ENCODE data around the gene DMRT2.

DMRT2 gene

GRCh38 chr9:1050125-1050895 lies at the start of gene DMRT2:
DMRT2 (plus strand) TSS chr9:1050357; CDS start chr9:1051614, 1,257 bp downstream.
- DNase-seq (ENCODE audit: low read depth, low spot score): peak; percentile 91

- no peak for DNase-seq (ENCODE audit: low read depth, low spot score)
These were observed 48.3 kb upstream of the DMRT2 start for GRCh38 chr9:1001838-1002237.

GRCh38 chr9:1002678-1003077 lies 47.5 kb upstream of the DMRT2 start:
- no peak for DNase-seq (ENCODE audit: low read depth, low spot score)

- DNase-seq (ENCODE audit: low read depth, low spot score): peak; percentile 71
These were observed 45.0 kb upstream of the DMRT2 start for GRCh38 chr9:1005043-1005667.

- DNase-seq (ENCODE audit: low read depth, low spot score): no peak
These were observed 42.8 kb upstream of the DMRT2 start for GRCh38 chr9:1007312-1007711.

GRCh38 chr9:1008216-1008615 lies 41.9 kb upstream of the DMRT2 start:
- DNase-seq (ENCODE audit: low read depth, low spot score): no peak

- DNase-seq (ENCODE audit: low read depth, low spot score): no peak
These were observed 41.0 kb upstream of the DMRT2 start for GRCh38 chr9:1009101-1009707.

GRCh38 chr9:1013021-1013420 lies 37.1 kb upstream of the DMRT2 start:
- no peak for DNase-seq (ENCODE audit: low read depth, low spot score)

- DNase-seq (ENCODE audit: low read depth, low spot score): no peak
These were observed 35.9 kb upstream of the DMRT2 start for GRCh38 chr9:1014225-1014624.

- DNase-seq (ENCODE audit: low read depth, low spot score): no peak
These were observed 35.5 kb upstream of the DMRT2 start for GRCh38 chr9:1014640-1015039.

GRCh38 chr9:1018121-1018520 lies 32.0 kb upstream of the DMRT2 start:
- DNase-seq (ENCODE audit: low read depth, low spot score): no peak

- DNase-seq (ENCODE audit: low read depth, low spot score): no peak
These were observed 26.0 kb upstream of the DMRT2 start for GRCh38 chr9:1024112-1024511.

GRCh38 chr9:1025131-1025530 lies 25.0 kb upstream of the DMRT2 start:
- DNase-seq (ENCODE audit: low read depth, low spot score): no peak

GRCh38 chr9:1026219-1026618 lies 23.9 kb upstream of the DMRT2 start:
- no peak for DNase-seq (ENCODE audit: low read depth, low spot score)

GRCh38 chr9:1028501-1029190 lies 21.5 kb upstream of the DMRT2 start:
- DNase-seq (ENCODE audit: low read depth, low spot score): no peak

GRCh38 chr9:1031951-1032601 lies 18.1 kb upstream of the DMRT2 start:
- no peak for DNase-seq (ENCODE audit: low read depth, low spot score)

GRCh38 chr9:1034271-1034670 lies 15.9 kb upstream of the DMRT2 start:
- DNase-seq (ENCODE audit: low read depth, low spot score): no peak

- DNase-seq (ENCODE audit: low read depth, low spot score): no peak
These were observed 10.6 kb upstream of the DMRT2 start for GRCh38 chr9:1039589-1039988.

GRCh38 chr9:1042466-1042865 lies 7.7 kb upstream of the DMRT2 start:
- no peak for DNase-seq (ENCODE audit: low read depth, low spot score)

GRCh38 chr9:1044643-1045042 lies 5.5 kb upstream of the DMRT2 start:
- no peak for DNase-seq (ENCODE audit: low read depth, low spot score)

GRCh38 chr9:1046639-1047572 lies 3.3 kb upstream of the DMRT2 start:
- no peak for DNase-seq (ENCODE audit: low read depth, low spot score)

Measured in iPS DF 19.7 (cell line).